ENCODE measurements around the gene RIPOR2. TPM values are rescaled to one million over a fixed set of nuclear protein-coding genes. Genes with fewer than 3 reads are reported as not detected.

RIPOR2 gene
- total and polyA plus RNA-seq, 2 of the 13 experiments (the other 11 are each of a cell fraction or from before 2014, with no cell fraction given) = 0.02 to 0.05 TPM

GRCh38 chr6:24890471-24890870 lies 45.3 kb downstream of the RIPOR2 start:
- Histone ChIP-seq H3K9ac (ENCODE audit: insufficient read depth, low read depth, low read length) (no peak overlapping the region), H3K9me3 (ENCODE audit: low read length) (no peaks in the 10 kb centered on the region), H3K36me3 (replicated peaks in 1 of 2; ENCODE audit: control insufficient read depth in 1 of 2, insufficient read depth in 2 of 2, low read length in 2 of 2) (no peaks in the 10 kb centered on the region), H3K79me2 (ENCODE audit: insufficient read depth, low read length) (no peaks in the 10 kb centered on the region), H4K20me1 (ENCODE audit: insufficient read depth, low read length) (no peaks in the 10 kb centered on the region), H3K27me3 (ENCODE audit: control insufficient read depth in 1 of 2, insufficient read depth in 2 of 2, low read length in 2 of 2) (no peaks in the 10 kb centered on the region; a peak in 2 of 5 replicates), H3K4me1 (ENCODE audit: insufficient read depth, low read length) (no peaks in the 10 kb centered on the region), H2AFZ (ENCODE audit: low read length) (no peak overlapping the region), H3K4me2 (ENCODE audit: low read depth, low read length) (no peak overlapping the region), H3K4me3 (replicated peaks in 1 of 3; ENCODE audit: insufficient read depth in 1 of 3, low read depth in 2 of 3, low read length in 3 of 3) (no peak overlapping the region), H3K27ac (ENCODE audit: extremely low read length, insufficient read depth, low read length) (no peak overlapping the region)
- in situ Hi-C loops (cut with HindIII; ENCODE audit: extremely low pct_ligation_motif_present, low pct_unique_long_range_greater_than_20kb) = no loop called here
- ChIA-PET POLR2A (no interaction called here), CTCF (ENCODE audit: low intra/inter-chr PET ratio, low total read pairs) (no interaction called here)
- peak; percentile 9 for DNase-seq (ENCODE audit: low spot score)
- peak; percentile 89 for ATAC-seq
- BruUV-seq (replicated peaks) = no TSS peak
- TF ChIP-seq ZZZ3 (CRISPR knock-in tag; IDR thresholded peaks at IDR 0.05; ENCODE audit: borderline replicate concordance) = no peak
- peak; percentile 51; the same call in 1 of the 2 replicates for TF ChIP-seq CEBPB (IDR thresholded peaks at IDR 0.05; ENCODE audit: borderline replicate concordance, low read depth, low read length)
- no peak for TF ChIP-seq TRIM24 (CRISPR knock-in tag; IDR thresholded peaks at IDR 0.05)
- TF ChIP-seq ZNF121 (CRISPR knock-in tag; IDR thresholded peaks at IDR 0.05) = peak; percentile 93
- peak; percentile 88 for TF ChIP-seq ZNF362 (CRISPR knock-in tag; IDR thresholded peaks at IDR 0.05; ENCODE audit: borderline replicate concordance)
- no peak for TF ChIP-seq HCFC1 (IDR thresholded peaks at IDR 0.05; ENCODE audit: low read depth, low read length)
- TF ChIP-seq HNF4A (CRISPR knock-in tag; IDR thresholded peaks at IDR 0.05) = peak; percentile 41
- TF ChIP-seq ZNF3 (CRISPR knock-in tag; IDR thresholded peaks at IDR 0.05) = peak; percentile 72; the same call in 1 of the 2 replicates
- intact Hi-C loops (cut with micrococcal nuclease; ENCODE audit: unreplicated experiment) = no loop called here
- 0% methylated on average over 1 of the region's 1 CpG for WGBS (ENCODE audit: low lambda C conversion rate)
- FAIRE-seq = no peak
